GM19452 (cell line): Measurements from ENCODE around the gene PTH.

Experiments
- ATAC-seq: cut with Tn5 transposase; IDR thresholded peaks from one replicate; pipeline ENCODE4 v1.9.1; 2021; ENCODE audit not compliant: unreplicated experiment

The PTH gene

GRCh38 chr11:13450832-13451397 is 44.9 kb downstream of the PTH start:
- ATAC-seq: no peak

GRCh38 chr11:13449522-13449921 is 46.3 kb downstream of the PTH start:
- no peak for ATAC-seq

- ATAC-seq: no peak
Measured at GRCh38 chr11:13448876-13449275, 46.9 kb downstream of the PTH start.

- no peak for ATAC-seq
Measured at GRCh38 chr11:13446444-13446843, 49.4 kb downstream of the PTH start.

- no peak for ATAC-seq
Measured at GRCh38 chr11:13445588-13445987, 50.2 kb downstream of the PTH start.
